NCI-H1092 treated with DMSO at 0.1 percent for 48 hours (cell line): ENCODE measurements around the gene ATP4A.
"Not testable (repeated sequence)": the region's sequence is repeated elsewhere in the genome, so short reads cannot be mapped to it uniquely, and the experiment has no call there.

Source experiments
- DNase-seq: peaks from one replicate; lab custom pipeline; 2025; lab: John Stamatoyannopoulos, UW

ATP4A gene

DNA sequence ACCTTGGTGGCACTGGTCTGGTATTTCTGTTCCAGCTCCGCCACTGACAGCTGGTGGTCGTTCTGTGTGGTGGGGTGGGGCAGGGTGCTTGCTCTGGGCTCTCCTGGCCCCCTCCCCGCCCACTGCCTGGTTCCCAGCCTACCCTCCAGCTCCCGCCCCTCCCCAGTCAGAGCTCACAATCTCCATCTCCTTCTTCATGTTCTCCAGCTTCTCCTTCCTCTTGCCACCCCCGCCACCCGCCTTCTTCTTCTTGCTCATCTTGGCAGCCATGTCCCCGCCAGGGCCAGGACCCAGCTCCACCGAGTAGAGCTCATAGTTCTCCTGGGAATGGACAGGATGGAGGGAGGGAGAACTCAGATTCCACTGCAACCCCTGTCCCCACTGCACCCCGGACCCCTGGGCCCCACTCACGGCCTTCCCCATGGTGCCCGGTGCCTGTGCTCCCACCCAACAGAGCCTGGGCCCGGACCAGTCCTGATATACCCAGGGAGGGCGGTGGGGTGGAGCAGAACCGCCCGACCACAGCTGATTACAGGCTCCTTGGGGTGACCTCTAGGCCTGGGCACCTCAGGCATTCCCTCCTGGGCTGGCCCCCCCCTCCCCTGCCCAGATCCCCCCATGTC lies at the start of gene ATP4A:
ATP4A (minus strand) TSS at position 452 of the 623 bp plus-strand sequence; CDS start at position 423, 29 bp downstream.
- DNase-seq = no peak

DNA sequence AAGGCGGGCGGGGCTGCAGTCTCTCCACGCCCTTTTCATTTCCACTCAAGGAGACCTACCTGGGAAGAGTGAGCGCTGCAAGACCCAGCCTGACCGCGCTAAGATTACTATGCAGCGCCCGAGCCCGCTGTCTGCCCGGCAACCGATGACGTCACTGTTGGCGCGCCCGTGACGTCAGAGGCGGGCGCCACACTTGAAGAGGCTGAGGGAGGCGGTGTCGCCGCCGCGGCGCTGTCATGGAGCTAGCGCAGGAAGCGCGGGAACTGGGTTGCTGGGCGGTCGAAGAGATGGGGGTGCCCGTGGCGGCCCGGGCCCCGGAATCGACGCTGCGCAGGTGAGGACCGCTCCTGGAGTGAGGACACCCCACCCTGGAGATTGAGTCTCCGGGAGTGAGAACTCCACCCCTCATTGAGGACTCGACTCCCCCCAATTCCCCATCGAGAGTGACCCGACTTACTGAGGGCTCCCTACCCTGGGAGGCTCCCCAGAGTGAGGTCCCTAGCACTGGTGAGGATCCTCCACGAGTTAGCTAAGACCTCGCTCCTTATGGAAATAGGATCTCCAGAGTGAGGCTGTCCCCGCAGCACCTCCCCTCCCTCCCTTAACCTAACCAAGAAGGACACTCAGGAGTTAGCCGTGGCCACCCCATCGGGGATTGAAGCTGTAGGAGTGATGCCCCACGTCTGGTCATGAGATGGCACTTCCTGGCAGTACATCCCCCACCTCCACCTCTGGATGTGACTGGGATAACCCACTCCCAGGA lies 49.3 kb upstream of the ATP4A start, which contains the start of gene HAUS5:
HAUS5 (plus strand) TSS at position 177 of the 763 bp plus-strand sequence; CDS start at position 237, 60 bp downstream.
- DNase-seq = peak; percentile 74

DNA sequence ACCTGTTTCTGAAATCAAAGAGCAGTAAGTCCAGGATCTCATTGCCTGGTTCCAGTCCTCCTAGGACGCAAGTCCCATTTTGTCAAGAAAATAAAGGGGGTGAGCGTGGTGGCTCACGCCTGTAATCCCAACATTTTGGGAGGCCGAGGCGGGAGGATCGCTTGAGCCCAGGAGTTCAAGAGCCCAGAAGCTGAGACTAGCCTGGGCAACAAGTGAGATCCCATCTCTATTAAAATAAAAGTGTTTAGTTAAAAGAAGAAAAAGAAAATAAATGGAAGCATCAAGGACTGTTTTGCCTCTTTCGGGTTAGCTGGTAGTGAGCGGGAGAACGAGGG lies 48.7 kb upstream of the ATP4A start:
- DNase-seq = no peak

DNA sequence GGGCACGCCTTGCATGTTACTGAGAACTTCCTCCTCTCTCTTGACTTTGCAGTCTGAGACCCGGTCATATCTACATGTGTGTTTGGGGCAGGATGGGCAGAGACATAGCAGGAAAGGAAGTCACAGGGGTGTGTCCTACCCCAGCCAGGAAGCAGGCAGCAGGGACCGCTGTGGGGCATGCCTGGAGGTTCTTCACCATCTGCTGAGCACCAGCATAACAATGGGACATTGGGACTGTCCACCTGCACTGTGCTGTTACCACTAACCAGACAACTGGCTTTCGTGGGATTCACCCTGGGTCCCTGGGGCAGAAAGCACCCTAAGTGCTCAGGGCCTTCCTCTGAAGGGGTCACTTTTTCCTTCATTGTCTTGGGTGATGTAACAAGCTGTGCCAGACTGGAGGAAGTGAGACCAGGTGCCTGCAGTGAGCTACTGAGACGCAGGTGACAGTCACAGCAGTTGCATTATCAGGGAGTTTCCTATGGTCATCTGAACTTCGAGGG lies 46.4 kb upstream of the ATP4A start:
- DNase-seq = no peak

DNA sequence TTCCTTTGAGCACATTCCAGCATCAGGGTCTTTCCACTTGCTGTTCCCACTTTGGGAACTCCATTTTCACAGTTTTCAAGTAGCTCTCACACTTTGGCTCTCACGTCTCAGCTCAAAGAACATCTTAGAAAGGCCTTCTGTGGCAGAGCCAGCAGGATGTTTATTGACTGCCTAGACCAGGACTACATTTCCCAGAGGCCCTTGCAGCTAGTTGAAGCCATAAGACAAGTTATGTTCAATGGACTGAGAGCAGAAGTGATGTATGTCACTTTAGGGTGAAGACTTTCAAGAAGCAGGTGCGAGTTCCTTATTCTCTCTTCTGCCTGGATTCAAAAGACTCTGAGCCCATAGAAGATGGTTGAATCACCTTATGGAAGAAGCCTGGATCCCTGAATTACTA lies 44.8 kb upstream of the ATP4A start:
- DNase-seq = no peak

DNA sequence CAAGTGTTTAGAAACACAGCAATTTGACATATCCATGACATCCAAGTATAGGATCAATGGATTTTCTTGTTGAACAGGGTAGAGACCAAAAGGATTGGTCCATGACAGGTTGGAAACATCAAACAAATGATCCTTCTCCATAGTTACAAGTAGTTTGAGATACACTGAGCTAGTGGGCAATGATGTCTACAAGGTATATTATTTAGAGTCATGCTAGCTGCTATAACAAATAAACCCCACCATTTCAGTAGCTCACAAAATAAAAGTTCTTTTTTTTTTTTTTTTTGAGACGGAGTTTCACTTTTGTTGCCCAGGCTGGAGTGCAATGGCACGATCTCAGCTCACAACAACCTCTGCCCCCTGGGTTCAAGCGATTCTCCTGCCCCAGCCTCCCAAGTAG lies 44.2 kb upstream of the ATP4A start:
- DNase-seq = no peak

DNA sequence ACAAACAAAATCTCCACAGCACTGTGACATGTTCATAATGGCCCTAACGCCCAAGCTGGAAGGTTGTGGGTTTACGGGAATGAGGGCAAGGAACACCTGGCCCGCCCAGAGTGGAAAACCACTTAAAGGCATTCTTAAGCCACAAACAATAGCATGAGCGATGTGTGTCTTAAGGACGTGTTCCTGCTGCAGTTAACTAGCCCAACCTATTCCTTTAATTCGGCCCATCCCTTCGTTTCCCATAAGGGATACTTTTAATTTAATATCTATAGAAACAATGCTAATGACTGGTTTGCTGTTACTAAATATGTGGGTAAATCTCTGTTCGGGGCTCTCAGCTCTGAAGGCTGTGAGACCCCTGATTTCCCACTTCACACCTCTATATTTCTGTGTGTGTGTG lies 43.7 kb upstream of the ATP4A start:
- not testable (repeated sequence) for DNase-seq

DNA sequence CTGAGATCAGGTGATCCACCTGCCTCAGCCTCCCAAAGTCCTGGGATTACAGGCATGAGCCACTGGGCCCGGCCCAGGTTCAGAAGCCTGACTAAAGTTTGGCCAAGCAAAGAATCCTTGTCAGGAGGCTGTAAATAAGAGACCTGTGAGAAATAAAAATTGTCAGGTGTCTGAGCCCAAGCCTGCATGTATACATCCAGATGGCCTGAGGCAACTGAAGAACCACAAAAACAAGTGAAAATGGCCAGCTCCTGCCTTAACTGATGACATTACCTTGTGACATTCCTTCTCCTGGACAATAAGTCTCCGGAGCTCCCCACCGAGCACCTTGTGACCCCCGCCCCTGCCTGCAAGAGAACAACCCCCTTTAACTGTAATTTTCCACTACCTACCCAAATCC lies 41.0 kb upstream of the ATP4A start:
- not testable (repeated sequence) for DNase-seq

DNA sequence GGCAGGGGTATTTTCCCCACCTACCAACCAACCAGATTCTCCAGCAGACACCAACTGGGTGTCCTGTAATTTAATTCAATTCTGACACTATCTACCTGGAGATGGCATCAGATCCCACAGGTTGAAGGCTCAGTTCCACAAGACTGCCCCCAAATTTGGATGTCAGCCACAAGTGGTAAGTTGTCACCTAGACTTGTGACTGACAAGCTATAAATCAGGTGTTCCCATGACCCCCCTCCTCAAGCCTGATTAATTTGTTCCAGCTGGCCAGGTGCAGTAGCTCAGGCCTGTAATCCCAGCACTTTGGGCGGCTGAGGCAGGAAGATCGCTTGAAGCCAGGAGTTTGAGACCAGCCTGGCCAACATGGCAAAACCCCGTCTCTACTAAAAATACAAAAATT lies 38.5 kb upstream of the ATP4A start:
- no peak for DNase-seq

DNA sequence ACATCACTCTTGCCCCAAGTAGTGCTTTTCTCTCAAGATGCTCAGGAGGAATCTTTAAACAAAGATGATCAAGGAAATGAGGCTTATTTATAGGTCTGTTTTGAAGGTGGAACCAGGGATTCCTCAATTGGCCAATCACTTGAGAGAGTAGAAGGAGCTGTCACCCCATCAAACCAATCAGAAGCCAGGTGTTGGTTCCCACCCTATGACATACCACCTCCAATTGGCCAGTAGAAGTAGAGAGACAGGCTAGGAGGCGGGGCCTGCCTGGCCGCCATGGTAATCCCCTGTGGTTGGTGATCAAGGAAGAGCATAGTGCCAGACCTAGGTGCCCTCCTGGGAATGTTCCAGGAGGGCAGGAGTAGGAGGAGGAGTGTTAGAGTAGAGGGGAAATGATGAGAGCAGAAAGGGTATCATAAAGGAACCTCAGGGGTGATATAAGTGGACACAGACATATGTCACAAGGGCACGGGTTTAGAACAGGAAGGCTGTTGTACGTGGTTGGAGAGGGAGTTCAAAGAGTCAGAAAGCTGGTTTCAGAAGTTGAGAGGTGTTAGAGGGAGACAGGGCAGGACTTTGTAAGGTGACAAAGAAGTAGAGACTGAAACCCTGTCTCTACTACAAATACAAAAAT lies 33.0 kb upstream of the ATP4A start:
- DNase-seq = no peak

DNA sequence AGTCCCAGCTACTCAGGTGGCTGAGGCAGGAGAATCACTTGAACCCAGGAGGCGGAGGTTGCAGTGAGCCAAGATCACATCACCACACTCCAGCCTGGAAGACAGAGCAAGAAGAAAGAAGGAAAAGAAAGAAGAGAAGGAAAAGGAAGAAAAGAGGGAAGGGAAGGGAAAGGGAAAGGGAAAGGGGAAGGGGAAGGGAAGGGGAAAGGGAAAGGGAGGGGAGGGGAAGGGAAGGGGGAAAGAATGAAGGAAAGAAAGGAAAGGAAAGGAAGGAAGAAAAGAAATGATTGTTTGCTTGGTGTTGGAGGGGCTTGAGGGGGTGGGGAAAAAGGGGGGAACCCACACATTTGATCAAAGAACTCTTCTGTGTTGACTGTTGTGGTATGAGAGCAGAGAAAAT lies 32.5 kb upstream of the ATP4A start:
- no peak for DNase-seq

DNA sequence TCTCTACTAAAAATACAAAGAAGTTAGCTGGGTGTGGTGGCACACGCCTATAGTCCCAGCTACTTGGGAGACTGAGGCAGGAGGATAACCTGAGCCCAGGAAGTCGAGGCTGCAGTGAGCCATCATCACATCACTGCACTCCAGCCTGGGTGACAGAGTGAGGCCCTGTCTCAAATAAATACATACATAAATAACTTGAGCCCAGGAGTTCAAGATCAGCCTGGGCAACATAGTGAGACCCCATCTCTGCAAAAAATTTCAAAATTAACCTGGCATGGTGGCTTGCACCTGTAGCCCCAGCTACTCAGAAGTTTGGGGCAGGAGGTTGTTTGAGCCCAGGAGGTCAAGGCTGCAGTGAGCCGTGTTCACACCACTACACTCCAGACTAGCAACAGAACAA lies 31.6 kb upstream of the ATP4A start:
- not testable (repeated sequence) for DNase-seq

DNA sequence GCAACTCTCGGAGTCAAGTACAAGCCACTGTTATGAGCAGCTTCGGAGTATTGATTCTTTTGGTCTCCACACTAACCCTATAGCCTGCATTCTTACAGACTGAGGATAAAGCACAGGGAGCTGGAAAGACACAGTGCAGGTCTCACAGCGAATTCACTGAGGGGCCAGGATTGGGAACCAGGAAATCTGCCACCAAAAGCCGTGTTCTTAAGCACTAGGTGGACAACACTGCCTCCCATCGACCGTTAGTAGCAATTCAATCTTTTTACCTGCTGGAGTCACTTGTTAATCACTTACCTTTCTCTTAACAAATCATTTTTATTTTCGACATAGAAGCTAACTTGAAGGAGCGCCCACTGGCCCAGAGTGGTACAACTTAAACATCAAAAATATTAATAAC lies 28.8 kb upstream of the ATP4A start:
- DNase-seq = peak; percentile 42

DNA sequence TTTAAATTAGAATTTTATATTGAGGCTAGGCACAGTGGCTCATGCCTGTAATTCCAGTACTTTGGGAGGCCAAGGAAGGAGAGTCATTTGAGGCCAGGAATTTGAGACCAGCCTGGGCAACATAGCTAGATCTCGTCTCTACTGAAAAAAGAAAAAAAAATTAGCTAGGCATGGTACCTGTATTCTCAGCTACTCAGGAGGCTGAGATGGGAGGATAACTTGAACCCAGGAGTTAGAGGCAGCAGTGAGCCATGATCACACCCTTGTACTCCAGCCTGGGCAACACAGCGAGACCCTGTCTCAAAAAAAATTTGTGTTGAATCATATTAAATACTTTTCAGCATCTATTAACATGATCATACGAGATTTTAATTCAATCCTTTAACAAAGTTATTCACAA lies 27.4 kb upstream of the ATP4A start:
- no peak for DNase-seq

DNA sequence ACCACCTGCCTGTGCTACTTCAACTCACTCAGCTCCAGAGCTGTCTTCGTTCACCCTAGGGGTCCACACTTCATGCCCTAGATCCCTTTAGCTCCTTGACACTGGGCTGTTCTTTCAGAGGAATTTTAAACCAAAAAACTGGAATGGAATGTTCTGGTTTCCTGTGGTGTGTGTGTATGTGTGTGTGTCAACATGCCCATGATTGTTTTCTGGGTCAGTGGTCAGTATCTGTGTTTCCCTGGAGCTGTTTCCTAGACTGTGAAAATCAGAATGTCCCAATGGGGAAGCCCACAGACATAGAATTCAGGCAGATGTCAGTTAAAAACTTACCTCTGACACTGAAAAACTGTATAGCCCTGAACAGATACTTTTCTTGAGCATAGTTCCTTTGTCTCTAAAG lies 23.9 kb upstream of the ATP4A start:
- no peak for DNase-seq

DNA sequence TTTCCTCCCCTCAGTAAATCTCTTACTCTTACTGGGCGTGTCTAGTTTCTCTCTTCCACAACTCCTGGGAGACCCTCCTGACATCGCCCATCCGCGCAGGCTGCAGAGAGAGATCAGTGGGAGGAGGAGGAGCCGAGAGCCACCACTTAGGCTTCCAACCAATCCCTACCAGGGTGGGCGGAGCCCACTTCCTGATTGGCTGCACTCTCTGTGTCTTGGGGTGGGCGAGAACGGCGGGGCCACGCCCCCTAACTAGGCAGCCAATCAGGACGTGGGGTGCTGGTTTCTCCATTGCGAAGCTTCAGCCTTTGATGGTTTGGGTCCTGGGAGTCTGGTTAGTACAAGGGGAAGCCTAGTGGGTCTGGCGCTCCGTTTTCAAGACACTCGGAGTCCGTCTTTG lies 22.4 kb upstream of the ATP4A start, which contains the start of gene PMIS2:
PMIS2 (plus strand) TSS at position 326 of the 400 bp plus-strand sequence. CDS start 87 bp downstream, outside the sequence.
- no peak for DNase-seq

DNA sequence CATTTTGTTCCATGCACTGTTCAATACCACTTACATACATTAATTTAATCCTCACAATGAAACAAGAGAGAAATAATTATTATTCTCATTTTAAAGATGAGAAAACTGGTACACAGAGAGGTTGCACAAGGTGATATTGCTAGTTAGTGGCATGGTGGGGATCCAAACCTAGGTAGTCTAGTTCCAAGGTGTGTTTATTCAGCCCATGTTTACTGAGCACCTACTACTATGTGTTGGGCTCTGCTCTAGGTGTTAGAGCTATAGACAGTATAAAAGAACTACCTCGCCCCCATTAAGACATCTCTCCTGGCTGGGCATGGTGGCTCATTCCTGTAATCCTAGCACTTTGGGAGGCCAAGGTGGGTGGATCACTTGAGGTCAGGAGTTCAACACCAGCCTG lies 19.3 kb upstream of the ATP4A start:
- no peak for DNase-seq

DNA sequence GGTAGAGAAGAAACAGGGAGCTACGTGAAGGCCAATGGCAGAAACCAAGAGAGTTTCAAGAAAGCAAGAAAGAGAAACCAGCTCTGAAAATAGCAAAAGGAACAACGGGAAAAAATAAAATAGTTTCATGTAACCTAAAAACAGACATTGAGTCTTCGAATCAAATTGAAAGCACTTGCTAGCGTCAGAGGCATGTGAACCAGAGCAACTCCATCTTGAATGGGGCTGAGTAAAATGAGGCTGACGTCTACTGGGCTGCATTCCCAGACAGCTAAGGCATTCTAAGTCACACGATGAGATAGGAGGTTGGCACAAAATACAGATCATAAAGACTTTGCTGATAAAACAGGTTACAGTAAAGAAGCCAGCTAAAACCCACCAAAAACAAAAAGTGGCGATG lies 15.2 kb upstream of the ATP4A start:
- DNase-seq = no peak

DNA sequence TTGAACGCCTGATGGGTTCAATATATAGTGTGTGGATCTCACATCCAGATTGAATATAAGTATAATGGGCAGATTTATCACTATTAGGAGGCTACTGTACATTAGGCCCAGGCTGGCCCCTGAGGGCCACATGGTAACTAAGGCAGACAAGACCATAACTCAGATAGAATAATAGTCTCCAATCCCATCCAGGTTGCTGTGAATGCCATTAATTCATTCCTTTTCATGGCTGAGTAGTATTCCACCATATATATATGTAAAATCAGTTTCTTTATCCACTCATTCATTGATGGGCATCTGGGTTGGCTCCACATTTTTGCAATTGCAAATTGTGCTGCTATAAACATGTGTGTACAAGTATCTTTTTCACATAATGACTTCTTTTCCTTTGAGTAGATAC lies 14.5 kb upstream of the ATP4A start:
- no peak for DNase-seq

DNA sequence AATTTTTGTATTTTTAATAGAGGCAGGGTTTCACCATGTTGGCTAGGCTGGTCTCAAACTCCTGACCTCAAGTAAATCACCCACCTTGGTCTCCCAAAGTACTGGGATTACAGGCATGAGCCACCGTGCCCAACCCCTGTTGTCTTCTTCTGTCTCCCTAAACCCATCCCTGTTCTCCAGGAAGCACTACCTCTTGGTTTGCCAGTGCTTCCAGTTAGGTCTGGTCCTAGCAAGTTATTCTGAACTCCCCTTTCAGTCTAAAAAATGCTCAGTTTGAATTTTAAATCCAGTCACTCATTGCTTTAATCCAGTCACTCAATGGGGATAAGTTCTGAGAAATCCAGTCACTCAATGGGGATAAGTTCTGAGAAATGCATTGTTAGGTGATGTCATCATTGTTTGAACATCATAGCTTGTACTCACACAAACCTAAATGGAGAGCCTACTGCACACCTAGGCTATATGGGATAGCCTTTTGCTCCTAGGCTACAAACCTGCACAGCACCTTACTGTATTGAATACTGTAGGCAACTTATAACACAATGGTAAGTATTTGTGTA lies 8.0 kb upstream of the ATP4A start:
- DNase-seq = no peak

DNA sequence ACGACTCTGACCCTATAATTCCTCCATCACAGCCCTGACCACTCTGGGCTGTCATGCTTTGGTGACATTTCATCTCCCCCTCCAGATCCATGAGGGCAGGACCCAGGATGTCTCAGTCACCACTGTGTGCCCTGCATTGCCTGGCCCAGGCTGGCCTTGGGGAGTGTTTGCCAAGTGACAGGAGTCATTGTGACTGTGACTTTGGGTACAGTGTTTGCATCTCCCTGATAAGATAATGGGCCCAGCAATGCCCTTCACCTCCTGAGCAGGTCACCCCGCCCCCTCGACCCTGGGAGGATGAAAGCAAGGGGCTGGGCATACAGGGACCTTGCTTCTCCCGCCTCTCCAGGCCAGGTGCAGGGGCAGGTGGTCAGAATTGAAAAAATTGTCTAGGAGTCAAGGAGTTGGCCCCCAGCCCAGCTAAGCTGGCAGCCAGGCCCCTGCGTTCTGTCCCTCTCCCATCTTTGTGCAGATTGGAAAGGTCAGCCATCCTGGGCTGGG lies 5.9 kb upstream of the ATP4A start:
- peak; percentile 17 for DNase-seq

DNA sequence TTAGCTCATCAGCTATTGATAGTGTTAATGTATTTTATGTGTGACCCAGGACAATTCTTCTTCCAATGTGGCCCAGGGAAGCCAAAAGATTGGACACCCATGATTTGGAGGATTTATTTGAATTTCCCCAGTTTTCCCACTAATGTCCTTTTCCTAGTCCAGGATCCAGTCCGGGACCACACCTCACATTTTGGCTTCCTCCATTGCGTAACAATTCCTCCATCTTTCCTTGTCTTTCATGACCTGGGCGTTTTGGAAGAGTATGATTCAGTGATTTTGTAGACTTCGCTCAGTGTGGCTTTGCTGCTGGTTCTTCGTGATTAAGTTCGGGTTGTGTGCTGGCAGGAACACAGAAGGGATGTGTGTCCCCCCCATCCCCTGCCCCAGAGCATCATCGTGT lies 3.3 kb upstream of the ATP4A start:
- no peak for DNase-seq
